A673 (cell line): ENCODE data around the gene FUT3.
"Not testable (repeated sequence)": the region's sequence is repeated elsewhere in the genome, so short reads cannot be mapped to it uniquely, and the experiment has no call there.

ENCODE experiments used
- EZH2 ChIP-seq: fragments of 200-600 bp; sonication (generic); IDR thresholded peaks from 2 replicates; pipeline ENCODE4 v1.6.1; 2017; ENCODE audit warnings: borderline replicate concordance, low read depth, mild to moderate bottlenecking, mixed read lengths, antibody characterized with exemption, low read length; ENCODE audit not compliant: poor library complexity, severe bottlenecking
- TF ChIP-seq, protein P1 (sequence below): fragments of 300-800, 200-600 bp; sonication (generic); conservative IDR thresholded peaks from 2 replicates; pipeline ENCODE4 v1.5.1; 2017; ENCODE audit warnings: low read depth, mild to moderate bottlenecking, antibody characterized with exemption, low read length, moderate library complexity, mixed read lengths

DNA sequence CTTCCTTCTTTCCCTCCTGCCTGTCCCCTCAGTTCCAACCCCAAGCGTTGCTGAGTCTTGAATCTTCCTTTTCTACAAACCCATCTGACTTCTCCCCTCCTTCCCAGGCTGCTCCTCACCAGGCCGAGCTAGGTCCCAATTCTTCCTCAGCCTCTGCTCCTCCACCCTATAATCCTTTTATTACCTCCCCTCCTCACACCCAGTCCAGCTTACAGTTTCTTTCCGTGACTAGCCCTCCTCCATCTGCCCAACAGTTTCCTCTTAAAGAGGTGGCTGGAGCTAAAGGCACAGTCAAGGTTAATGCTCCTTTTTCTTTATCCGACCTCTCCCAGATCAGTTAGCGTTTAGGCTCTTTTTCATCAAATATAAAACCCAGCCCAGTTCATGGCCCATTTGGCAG, 2.6 kb downstream of the FUT3 start:
- TF ChIP-seq, protein P1, sequence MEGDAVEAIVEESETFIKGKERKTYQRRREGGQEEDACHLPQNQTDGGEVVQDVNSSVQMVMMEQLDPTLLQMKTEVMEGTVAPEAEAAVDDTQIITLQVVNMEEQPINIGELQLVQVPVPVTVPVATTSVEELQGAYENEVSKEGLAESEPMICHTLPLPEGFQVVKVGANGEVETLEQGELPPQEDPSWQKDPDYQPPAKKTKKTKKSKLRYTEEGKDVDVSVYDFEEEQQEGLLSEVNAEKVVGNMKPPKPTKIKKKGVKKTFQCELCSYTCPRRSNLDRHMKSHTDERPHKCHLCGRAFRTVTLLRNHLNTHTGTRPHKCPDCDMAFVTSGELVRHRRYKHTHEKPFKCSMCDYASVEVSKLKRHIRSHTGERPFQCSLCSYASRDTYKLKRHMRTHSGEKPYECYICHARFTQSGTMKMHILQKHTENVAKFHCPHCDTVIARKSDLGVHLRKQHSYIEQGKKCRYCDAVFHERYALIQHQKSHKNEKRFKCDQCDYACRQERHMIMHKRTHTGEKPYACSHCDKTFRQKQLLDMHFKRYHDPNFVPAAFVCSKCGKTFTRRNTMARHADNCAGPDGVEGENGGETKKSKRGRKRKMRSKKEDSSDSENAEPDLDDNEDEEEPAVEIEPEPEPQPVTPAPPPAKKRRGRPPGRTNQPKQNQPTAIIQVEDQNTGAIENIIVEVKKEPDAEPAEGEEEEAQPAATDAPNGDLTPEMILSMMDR, result not testable (repeated sequence)
- not testable (repeated sequence) for TF ChIP-seq EZH2
